ENCODE measurements around the gene TRMT44. TPM values are rescaled to one million over a fixed set of nuclear protein-coding genes. Genes with fewer than 3 reads are reported as not detected.
A peak's percentile ranks its signal among the peaks of the same experiment; 100 is the strongest.

Gene TRMT44
- polyA plus RNA-seq, 1 donor (not counting 4 experiments of a cell fraction or from before 2014, with no cell fraction given) = 8.8 TPM

DNA sequence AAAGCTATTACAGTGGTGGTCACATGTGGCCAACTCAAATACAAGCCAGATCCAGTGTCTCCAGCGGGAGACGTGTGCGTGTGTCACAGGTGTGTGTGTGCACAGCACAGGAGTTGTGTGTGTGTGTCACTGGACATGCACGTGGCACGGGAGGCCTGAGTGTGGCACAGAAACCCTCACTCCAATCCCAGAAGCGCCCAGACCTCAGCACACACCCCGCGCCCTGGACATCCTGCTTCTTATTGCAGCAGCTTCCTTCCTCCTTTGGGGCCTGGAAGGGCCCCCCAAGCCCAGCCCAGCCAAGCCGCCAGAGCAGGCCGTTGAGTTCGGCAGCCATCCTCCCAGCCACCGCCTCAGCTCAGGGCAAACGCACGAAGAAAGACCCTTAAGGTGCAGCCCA lies 37.9 kb upstream of the TRMT44 start:
- Histone ChIP-seq H3K4me2 (ENCODE audit: control insufficient read depth, extremely low read depth, insufficient read depth, low read depth, low read length) (no peak overlapping the region), H3K27ac (ENCODE audit: control insufficient read depth, insufficient read depth, low read length) (no peak overlapping the region), H3K79me2 (ENCODE audit: control insufficient read depth, insufficient read depth, low read length) (no peaks in the 10 kb centered on the region), H3K9me1 (ENCODE audit: control insufficient read depth, extremely low read depth, insufficient read depth, low read length) (no peaks in the 10 kb centered on the region), H3K27me3 (ENCODE audit: control insufficient read depth, extremely low read depth, insufficient read depth, low read length) (no peaks in the 10 kb centered on the region), H3K4me3 (ENCODE audit: control insufficient read depth in 2 of 3, extremely low read depth in 1 of 3, insufficient read depth in 2 of 3, low read depth in 1 of 3, low read length in 3 of 3) (no peak overlapping the region), H2AFZ (ENCODE audit: control insufficient read depth, low read length) (no peak overlapping the region), H3K36me3 (ENCODE audit: control insufficient read depth in 2 of 2, extremely low read depth in 1 of 2, insufficient read depth in 2 of 2, low read length in 2 of 2) (peaks cover 7 to 18% of the 10 kb centered on the region in 2 experiments), H3K9me3 (ENCODE audit: control insufficient read depth, low read depth, low read length) (no peaks in the 10 kb centered on the region), H3K9ac (ENCODE audit: control insufficient read depth, extremely low read depth, insufficient read depth, low read length) (no peak overlapping the region), H3K4me1 (ENCODE audit: control insufficient read depth, extremely low read depth, insufficient read depth, low read length) (no peaks in the 10 kb centered on the region), H4K20me1 (ENCODE audit: control insufficient read depth, extremely low read depth, insufficient read depth, low read length) (no peaks in the 10 kb centered on the region)
- FAIRE-seq (no peak), DNase-seq (ENCODE audit: low read depth, low spot score) (no peak)
- dilution Hi-C loops (cut with MboI; ENCODE audit: extremely low pct_ligation_motif_present, low sequenced_read_pairs) = loop anchor here (25.0 kb wide), 1 partner anchor 140 kb away; the partner anchor contains the start of gene HTRA3
- no peak for TF ChIP-seq CTCF (optimal IDR thresholded peaks at IDR 0.05 in 1 of 3, IDR thresholded peaks at IDR 0.05 in 1 of 3, conservative IDR thresholded peaks at IDR 0.05 in 1 of 3; ENCODE audit: extremely low read depth in 1 of 3, insufficient read depth in 2 of 3, low read length in 3 of 3)
- no peak for TF ChIP-seq EZH2 (IDR thresholded peaks at IDR 0.05; ENCODE audit: low read length)

GRCh38 chr4:8403173-8403753 lies 37.3 kb upstream of the TRMT44 start:
- no peak overlapping the region for H3K27ac ChIP-seq (ENCODE audit: control insufficient read depth, insufficient read depth, low read length)

More at GRCh38 chr4:8403173-8403753, 37.3 kb upstream of the TRMT44 start:
- Histone ChIP-seq H3K9me3 (ENCODE audit: control insufficient read depth, low read depth, low read length) (no peaks in the 10 kb centered on the region), H3K4me1 (ENCODE audit: control insufficient read depth, extremely low read depth, insufficient read depth, low read length) (no peaks in the 10 kb centered on the region), H3K4me2 (ENCODE audit: control insufficient read depth, extremely low read depth, insufficient read depth, low read depth, low read length) (no peak overlapping the region), H3K27me3 (ENCODE audit: control insufficient read depth, extremely low read depth, insufficient read depth, low read length) (no peaks in the 10 kb centered on the region), H2AFZ (ENCODE audit: control insufficient read depth, low read length) (no peak overlapping the region), H3K9me1 (ENCODE audit: control insufficient read depth, extremely low read depth, insufficient read depth, low read length) (no peaks in the 10 kb centered on the region), H3K36me3 (ENCODE audit: control insufficient read depth in 2 of 2, extremely low read depth in 1 of 2, insufficient read depth in 2 of 2, low read length in 2 of 2) (peaks cover 7 to 18% of the 10 kb centered on the region in 2 experiments), H4K20me1 (ENCODE audit: control insufficient read depth, extremely low read depth, insufficient read depth, low read length) (no peaks in the 10 kb centered on the region), H3K4me3 (ENCODE audit: control insufficient read depth in 2 of 3, extremely low read depth in 1 of 3, insufficient read depth in 2 of 3, low read depth in 1 of 3, low read length in 3 of 3) (no peak overlapping the region), H3K79me2 (ENCODE audit: control insufficient read depth, insufficient read depth, low read length) (no peaks in the 10 kb centered on the region), H3K9ac (ENCODE audit: control insufficient read depth, extremely low read depth, insufficient read depth, low read length) (no peak overlapping the region)
- dilution Hi-C loops (cut with MboI; ENCODE audit: extremely low pct_ligation_motif_present, low sequenced_read_pairs) = loop anchor here (25.0 kb wide), 1 partner anchor 141 kb away; the partner anchor contains the start of gene HTRA3
- peak; percentile 73 for FAIRE-seq
- DNase-seq (ENCODE audit: low read depth, low spot score) = no peak
- TF ChIP-seq EZH2 (IDR thresholded peaks at IDR 0.05; ENCODE audit: low read length) = no peak
- TF ChIP-seq CTCF (optimal IDR thresholded peaks at IDR 0.05 in 1 of 3, IDR thresholded peaks at IDR 0.05 in 1 of 3, conservative IDR thresholded peaks at IDR 0.05 in 1 of 3; ENCODE audit: extremely low read depth in 1 of 3, insufficient read depth in 2 of 3, low read length in 3 of 3) = peak in 2 of 3 experiments; percentile 86 to 88
